Raji (cell line): ENCODE measurements around the gene TFPI2.

Experiments
- POLR2A ChIP-seq: IDR thresholded peaks from 2 replicates; pipeline ENCODE4 v1.6.1; 2011; ENCODE audit warnings: low read depth, low read length, control low read depth; ENCODE audit not compliant: insufficient read depth

The TFPI2 gene

DNA sequence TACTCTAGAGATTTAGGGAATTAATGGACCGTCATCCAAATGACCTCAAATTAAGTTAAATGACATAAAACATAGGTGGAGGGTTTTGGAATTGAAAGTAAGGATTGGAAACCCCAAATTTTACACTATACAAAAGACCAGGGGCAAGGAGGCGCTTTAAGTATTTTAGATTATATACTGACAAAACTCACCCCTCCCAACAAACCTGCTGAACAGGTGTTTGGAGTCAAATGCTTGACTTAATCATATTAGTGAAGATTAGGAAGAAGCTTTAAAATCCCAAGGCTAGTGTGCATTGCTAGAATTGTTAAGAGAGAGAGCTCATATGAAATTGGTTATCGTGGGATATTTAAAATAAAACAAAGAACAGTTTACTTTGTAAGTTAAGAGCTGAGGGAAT is 15.7 kb upstream of the TFPI2 start, which contains the start of gene GNGT1:
Gene GNGT1, plus strand, starts transcription at position 301 of the 400 bp plus-strand sequence. CDS start 180 bp downstream, outside the sequence.
- no peak for TF ChIP-seq POLR2A

DNA sequence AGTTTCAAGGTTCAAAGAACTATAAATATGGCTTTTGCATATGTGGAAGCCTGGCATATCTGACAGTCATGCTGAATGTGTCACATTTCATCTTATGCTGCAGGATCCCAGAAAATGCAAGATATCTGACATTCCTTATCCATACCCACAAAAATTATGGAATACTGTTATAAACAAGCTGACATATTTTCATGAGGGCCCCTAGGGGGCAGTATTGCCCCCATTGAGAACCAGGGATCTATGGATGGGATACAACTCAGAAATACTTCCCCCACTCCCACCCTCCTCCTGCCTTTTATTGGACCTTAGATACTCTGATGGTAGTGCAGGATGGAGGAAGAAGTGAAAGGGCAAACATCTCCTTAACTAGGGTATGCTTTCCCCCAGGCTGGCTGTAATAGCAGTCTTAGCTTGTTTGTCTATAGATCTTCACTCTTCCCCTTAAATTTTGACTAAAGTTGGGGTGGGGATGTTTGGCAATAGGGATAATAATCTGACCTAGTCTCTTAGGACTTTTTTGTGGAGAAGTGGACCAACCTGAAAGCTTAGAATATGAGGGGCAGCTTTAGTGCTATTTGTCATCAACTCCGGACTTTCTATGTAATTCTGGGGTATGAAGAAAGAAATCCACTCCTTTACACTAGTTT is 12.3 kb upstream of the TFPI2 start:
- no peak for TF ChIP-seq POLR2A

DNA sequence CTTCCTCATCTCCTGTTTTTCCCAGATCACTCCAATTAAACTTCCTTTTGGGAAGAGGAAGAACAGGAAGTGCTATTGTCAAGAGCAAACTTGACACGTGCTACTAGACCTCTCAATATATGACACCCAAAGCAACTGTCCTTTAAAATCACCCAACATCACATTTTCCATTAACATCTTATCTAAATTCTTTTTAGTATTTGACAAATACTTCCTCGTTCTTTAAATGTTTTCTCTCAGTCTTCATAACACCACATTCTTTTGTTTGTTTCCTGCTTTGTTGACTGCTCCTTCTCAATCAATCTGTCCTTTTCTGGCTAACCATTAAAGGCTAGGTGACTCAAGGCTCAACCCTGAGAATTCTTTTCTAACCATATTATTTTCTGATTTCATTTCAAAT is 7.1 kb upstream of the TFPI2 start:
- TF ChIP-seq POLR2A = no peak

DNA sequence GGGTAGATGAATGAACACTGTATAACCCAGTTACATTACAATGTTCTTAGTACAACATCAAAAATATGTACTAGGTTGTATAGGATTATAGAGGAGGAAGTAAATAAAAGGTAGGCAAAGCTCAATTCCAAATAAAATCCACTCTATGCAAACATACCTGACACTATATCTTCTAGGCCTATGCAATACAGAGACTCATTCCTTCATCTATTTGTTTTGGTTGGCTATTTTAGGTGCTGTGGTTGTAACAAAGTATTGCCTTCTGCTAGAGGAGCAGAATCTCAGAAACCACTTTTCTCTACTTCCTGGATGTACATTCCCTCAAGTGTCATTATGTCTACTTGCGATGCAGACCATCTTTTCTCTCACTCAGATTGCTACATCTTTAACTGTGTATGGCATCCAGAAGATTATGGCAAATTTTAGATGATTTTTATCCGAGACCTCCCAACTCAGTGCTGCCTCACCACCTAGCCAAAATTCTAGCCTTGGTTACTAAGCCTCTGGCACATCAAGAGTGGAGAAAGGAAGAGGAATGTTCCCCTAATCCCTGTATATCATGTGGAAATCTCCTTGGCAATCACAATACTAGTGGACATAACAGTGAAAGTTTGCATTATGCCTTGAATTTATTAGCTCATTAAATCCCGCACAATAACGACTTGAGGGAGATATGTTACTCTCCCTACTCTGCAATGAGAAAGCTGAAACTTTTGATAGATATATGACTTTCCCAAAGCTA is 5.5 kb upstream of the TFPI2 start:
- TF ChIP-seq POLR2A = no peak

DNA sequence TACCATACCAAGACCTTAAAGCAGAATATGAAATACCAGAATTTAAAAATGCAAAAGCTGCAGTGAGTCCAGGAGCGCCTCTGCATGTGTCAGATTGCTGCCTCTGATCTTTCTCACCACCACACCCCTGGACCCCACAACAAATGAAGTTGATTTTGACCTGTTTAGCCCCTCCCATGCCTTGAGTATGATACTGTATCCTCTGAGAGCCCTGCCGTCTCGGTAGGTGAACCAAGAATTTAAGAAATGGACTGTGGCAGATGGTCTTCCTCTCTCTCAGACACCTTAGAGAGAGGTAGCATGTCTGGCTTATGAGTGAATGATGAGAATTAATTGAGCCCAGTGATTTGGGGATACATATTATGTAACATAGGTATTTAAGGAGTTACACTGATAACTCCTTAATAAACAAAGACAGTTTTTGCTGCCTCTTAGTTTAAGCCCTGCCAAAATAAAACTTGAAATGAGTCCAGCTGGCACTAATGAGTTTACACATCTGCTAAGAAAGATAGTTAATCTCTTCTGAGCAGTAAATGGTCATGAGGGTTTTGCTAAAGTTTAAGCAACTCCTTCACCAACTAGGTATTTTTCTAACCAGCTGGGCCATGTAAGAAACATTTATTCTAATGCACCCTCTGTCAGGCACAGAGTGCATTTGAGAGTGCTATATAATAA is 4.5 kb upstream of the TFPI2 start:
- no peak for TF ChIP-seq POLR2A

DNA sequence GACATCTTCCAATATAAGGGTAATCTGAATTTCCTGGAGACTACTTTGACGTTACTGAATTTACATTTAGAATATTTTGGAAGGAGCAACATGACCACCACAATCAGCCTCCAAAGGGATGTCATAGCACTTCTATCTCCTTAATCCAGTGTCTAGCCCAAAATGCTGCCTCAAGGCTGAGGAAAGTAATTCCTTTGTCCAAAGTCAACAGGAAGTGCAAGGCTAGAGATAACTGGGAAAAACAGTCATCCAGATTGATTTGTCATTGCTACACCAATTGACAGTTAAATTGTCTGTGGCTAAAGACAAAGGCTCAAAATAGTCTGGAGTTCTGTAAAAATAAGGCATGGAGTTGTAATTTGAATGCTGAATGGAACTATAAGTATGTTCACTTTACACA is 3.9 kb upstream of the TFPI2 start:
- no peak for TF ChIP-seq POLR2A

DNA sequence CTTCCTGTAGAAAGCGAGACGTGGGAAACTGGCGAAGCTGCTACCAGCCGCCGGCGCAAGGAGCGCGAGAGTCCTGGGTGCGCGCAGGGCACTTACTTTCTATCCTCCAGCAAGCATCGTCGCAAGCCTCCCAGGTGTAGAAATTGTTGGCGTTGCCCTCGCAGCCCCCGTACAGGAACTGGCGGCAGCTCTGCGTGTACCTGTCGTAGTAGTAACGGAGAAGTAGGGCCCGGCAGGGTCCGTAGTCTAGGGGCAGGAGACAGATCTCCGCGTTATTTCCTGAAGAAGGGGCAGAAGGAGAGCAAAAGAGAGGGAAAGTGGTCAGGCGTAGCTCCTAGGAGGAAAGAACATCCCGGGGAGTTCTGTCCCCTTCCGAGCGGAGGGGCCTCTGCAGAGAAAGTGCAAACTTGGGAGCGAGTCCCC is 501 bp downstream of the TFPI2 start:
- TF ChIP-seq POLR2A = no peak

DNA sequence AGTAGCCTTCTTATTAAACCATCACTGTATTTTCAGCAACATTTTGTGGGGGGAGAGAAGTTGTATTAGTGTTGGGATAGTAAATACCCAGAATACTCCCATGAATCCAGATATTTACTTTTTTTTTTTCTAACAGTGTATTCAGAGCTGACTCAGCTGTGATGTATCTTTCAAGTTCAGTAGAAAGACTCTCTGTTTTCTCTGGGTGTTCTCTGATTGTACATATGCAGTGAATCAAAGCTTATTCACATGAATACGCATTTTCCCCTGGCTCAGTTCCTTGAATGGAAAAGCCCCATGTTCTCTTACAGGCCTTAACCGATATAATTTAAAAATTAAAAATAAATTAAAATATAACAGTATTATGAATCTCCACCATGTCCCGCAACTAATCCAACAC is 1.3 kb downstream of the TFPI2 start:
- no peak for TF ChIP-seq POLR2A

DNA sequence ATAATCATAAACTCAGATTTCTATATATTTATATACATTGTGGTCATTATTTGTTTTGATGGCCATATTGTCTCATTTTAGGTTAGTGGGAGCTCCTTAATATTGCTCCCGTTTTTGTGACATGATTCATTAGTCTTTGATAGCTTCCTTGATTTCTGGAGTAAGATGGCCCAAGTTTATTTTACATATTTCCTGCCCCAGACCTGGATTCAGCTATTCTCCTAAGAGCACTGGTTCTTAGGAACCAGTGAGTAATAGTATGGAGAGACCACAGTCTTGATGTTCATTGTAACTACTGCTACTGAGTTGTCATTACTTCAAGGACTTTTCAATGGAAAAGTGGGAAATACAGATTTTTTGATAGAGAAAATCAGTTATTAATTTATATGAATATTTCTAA is 6.0 kb downstream of the TFPI2 start:
- TF ChIP-seq POLR2A = no peak

DNA sequence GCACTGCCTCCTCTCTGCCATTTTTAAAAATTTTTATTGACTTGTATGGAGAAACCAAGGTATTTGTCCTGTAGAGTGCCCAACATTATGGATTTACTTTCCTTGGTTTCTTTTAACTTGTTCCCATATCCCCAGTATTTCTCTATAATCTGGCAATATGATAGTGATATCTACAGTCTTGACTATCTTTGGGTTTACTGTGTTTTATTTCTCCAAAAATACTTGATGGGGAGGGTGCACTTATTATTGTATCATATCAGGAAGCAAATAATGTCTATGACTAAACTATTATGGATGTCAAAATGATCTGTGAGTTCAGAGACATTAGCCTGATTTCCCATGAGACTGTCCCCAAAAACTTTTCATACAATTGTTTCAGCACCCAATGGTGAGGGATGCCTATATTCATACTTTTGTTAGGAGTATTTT is 6.6 kb downstream of the TFPI2 start:
- no peak for TF ChIP-seq POLR2A

DNA sequence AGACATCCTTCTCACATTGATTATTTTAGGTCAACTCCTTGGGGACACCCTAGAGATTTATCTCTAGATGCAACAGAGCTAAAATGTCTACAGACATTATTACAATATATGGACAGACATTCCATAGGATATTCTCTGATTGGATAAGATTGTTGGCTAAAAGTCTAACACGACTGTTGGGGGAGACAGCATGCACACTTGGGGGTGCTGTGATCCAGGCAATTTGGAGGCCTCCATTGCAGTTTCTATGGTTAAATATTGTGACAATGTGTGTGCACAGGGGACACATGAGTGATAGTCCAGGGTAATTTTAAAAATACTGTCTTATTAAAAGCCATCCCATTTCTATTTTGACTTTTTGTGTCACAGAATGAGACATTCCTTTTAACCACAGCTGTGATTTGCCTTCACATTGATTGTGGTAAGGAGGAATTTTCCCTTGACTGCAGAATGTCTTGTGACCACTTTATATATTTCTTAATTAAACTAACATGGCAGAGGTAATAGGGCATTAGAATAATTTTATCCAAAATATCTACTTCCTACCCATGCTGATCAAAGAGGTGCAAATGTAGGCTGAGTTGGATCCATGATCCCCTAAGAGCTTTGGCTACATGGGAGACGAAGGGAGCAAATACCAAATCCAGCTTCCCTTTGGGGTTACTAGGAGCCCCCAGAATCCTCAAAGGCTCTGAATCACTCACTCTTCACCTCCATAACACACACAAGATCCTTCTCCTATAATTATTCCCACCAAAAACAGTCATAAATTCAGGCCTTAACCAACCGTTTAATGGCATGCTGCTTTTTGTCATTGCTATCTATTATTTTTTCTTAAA is 7.3 kb downstream of the TFPI2 start:
- TF ChIP-seq POLR2A = no peak

DNA sequence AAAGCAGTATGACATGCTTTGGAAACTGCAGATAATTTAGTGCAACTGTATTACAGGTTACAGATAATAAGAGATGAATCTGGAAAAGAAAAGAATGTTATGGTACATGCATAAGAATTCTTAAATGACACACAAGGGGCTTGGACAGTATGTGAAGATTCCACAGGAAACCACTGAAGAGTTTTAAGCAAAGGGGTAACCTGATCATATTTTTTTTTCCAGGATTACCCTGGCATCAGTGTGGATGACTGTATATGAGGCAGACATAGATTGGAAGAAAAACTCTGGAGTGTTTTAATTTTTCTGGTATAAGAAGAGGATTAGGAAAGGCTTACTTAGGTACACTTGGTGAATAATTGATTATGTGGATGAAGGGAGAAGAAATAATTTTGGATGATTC is 8.1 kb downstream of the TFPI2 start:
- no peak for TF ChIP-seq POLR2A

DNA sequence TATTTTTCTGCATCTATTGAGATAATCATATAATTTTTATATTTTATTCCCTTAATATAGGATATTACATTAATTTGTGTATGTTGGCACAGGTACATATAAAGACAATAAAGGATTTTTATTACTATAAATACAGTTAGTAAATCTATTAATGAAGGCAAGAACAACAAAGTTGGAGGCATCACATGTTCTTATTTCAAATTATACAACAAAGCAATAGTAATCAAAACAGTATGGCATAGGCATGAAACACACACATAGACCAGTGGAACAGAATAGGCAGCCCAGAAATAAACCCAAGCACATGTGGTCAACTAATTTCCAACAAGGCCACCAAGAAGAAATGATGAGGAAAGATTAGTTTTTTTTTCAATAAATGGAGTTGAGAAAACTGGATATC is 11.2 kb downstream of the TFPI2 start:
- no peak for TF ChIP-seq POLR2A

DNA sequence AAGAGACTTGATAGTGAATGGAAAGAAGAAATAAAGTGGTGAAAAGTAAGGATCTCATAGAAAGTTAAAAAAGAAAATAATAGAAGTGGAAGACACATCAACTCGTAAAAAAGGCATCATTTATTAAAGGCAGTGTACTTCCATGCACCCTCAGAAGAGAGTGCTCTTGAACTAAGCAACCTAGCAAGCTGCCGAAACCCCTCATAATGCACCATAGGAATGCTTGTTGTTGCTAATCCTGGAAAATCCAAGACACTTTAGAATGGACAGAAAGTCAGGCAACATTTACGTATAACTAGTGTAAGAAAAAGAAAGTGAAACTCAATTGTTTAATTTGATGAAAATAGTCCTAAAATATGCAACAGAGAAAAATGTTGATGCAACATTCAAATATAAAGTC is 12.8 kb downstream of the TFPI2 start:
- no peak for TF ChIP-seq POLR2A

DNA sequence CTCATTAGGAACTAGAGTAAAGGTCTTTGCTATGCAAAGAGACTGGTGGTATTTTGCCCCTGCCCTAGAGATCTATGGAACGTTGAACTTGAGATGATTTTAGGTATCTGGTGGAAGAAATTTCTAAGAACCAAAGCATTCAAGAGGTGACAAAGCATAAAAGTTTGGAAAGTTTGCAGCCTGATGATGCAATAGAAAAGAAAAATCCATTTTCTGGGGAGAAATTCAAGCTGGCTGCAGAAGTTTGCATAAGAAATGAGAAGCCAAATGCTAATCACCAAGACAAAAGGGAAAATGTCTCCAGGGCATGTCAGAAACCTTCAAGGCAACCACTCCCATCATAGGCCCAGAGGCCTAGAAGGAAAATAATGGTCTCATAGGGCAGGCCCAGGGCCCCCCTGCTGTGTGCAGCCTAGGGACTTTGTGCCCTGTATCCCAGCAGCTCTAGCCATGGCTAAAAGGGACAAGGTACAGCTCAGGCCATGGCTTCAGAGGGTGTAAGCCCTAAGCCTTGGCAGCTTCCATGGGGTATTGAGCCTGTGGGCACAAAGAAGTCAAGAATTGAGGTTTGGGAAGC is 16.5 kb downstream of the TFPI2 start:
- no peak for TF ChIP-seq POLR2A
